ENCODE results near the gene METTL25.

Gene METTL25

DNA sequence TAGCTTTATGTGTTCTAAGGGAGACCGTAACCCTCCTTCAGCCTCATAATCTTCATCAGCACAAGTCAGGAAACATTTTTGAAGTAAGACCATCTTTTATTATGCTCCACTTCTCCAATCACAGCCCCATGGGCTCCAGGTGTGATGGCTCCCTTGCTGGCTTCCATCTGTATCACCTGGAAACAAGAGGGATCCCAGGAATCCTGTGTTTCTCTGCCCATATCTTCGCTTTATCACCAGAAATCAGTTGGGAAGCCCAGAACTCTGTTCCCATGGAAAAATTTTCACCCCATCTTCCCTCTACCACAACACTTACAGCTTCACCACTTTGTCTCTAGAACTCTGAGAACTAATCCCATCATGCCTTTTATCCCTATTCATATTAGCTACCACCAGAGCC, 68.3 kb downstream of the METTL25 start:
- Histone ChIP-seq H3K9ac (ENCODE audit: low read length) (no peak overlapping the region), H3K79me2 (ENCODE audit: insufficient read depth, low read length) (no peaks in the 10 kb centered on the region), H3K27me3 (ENCODE audit: low read length) (no peaks in the 10 kb centered on the region), H3K36me3 (ENCODE audit: low read length) (no peaks in the 10 kb centered on the region), H3K9me3 (ENCODE audit: insufficient read depth, low read length) (no peaks in the 10 kb centered on the region), H3K9me2 (replicated peaks; ENCODE audit: insufficient read depth, low read length) (no peaks in the 10 kb centered on the region), H3K4me3 (ENCODE audit: insufficient read depth, low read length, poor library complexity, severe bottlenecking) (no peak overlapping the region), H3F3A (ENCODE audit: insufficient read depth) (no peaks in the 10 kb centered on the region), H3K27ac (ENCODE audit: low read depth, low read length) (no peak overlapping the region), H2AFZ (ENCODE audit: low read depth, low read length, severe bottlenecking) (no peak overlapping the region), H4K20me1 (ENCODE audit: low read depth, low read length) (no peaks in the 10 kb centered on the region), H3K4me2 (ENCODE audit: low read depth, low read length, poor library complexity, severe bottlenecking) (no peak overlapping the region)
- no peak for TF ChIP-seq CTCF (IDR thresholded peaks at IDR 0.05; ENCODE audit: insufficient read depth, low read length, poor library complexity, severe bottlenecking)
- no peak for TF ChIP-seq EZH2phosphoT487 (conservative IDR thresholded peaks at IDR 0.05; ENCODE audit: low read length)

DNA sequence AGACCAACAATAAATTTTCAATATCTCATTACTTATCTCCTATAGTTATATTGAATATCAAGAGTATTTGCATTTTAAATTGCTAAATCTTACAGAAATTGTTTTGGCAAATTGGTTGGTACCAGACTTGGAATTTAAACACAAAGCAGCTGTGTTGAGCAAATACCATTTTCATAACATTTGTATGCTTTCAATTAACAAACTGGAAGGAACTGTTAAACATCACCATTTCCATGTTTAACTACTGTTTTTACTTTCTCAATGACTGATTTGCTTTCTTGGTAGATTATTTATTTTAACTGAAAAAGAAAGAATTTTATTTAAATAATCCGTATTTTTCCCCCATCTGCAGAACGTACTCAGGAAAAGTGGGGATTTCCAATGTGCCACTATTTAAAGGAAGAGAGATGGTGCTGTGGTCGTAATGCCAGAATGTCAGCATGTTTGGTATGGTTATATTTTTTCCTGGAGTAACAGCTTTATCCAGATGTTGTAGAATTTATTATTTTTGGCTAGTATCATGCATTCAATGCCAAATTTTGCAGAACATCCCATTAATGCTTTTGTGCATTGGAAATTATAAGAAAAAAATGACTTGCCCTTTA, 72.3 kb downstream of the METTL25 start:
- Histone ChIP-seq H3K4me3 (ENCODE audit: insufficient read depth, low read length, poor library complexity, severe bottlenecking) (no peak overlapping the region), H3K9me3 (ENCODE audit: insufficient read depth, low read length) (no peaks in the 10 kb centered on the region), H2AFZ (ENCODE audit: low read depth, low read length, severe bottlenecking) (no peak overlapping the region), H3K9me2 (replicated peaks; ENCODE audit: insufficient read depth, low read length) (no peaks in the 10 kb centered on the region), H3K4me2 (ENCODE audit: low read depth, low read length, poor library complexity, severe bottlenecking) (no peak overlapping the region), H3K79me2 (ENCODE audit: insufficient read depth, low read length) (no peaks in the 10 kb centered on the region), H3K27me3 (ENCODE audit: low read length) (no peaks in the 10 kb centered on the region), H3K36me3 (ENCODE audit: low read length) (no peaks in the 10 kb centered on the region), H3K9ac (ENCODE audit: low read length) (no peak overlapping the region), H4K20me1 (ENCODE audit: low read depth, low read length) (no peaks in the 10 kb centered on the region), H3K27ac (ENCODE audit: low read depth, low read length) (no peak overlapping the region), H3F3A (ENCODE audit: insufficient read depth) (no peaks in the 10 kb centered on the region)
- TF ChIP-seq CTCF (IDR thresholded peaks at IDR 0.05; ENCODE audit: insufficient read depth, low read length, poor library complexity, severe bottlenecking) (no peak), EZH2phosphoT487 (conservative IDR thresholded peaks at IDR 0.05; ENCODE audit: low read length) (no peak)

DNA sequence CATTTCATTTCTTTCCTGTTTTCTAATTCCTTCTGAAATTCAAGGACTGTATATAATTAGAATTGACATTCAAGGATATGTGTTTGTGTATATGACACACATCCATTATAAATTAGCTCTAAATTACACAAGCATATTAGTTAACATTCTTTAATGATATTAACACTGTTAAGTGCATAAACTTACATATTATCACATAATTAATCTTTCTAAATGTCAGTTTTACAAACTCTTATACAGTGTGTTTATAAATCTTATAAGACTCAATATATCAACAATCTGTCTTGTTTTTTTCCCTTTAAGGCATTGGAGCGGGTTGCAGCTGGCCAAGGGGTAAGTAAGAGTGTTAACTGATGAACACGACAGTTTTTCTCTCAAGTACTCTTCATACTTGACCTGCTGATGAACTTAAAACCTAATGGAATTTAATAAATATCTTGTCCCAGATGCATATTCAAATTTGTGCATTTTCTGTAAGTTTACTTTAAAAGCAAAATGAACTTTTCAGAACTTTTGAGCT, 76.1 kb downstream of the METTL25 start:
- Histone ChIP-seq H3K27me3 (ENCODE audit: low read length) (no peaks in the 10 kb centered on the region), H4K20me1 (ENCODE audit: low read depth, low read length) (no peaks in the 10 kb centered on the region), H2AFZ (ENCODE audit: low read depth, low read length, severe bottlenecking) (no peak overlapping the region), H3K9me3 (ENCODE audit: insufficient read depth, low read length) (no peaks in the 10 kb centered on the region), H3K4me2 (ENCODE audit: low read depth, low read length, poor library complexity, severe bottlenecking) (no peak overlapping the region), H3K9ac (ENCODE audit: low read length) (no peak overlapping the region), H3K27ac (ENCODE audit: low read depth, low read length) (no peak overlapping the region), H3F3A (ENCODE audit: insufficient read depth) (no peaks in the 10 kb centered on the region), H3K79me2 (ENCODE audit: insufficient read depth, low read length) (no peaks in the 10 kb centered on the region), H3K4me3 (ENCODE audit: insufficient read depth, low read length, poor library complexity, severe bottlenecking) (no peak overlapping the region), H3K36me3 (ENCODE audit: low read length) (no peaks in the 10 kb centered on the region), H3K9me2 (replicated peaks; ENCODE audit: insufficient read depth, low read length) (no peaks in the 10 kb centered on the region)
- TF ChIP-seq EZH2phosphoT487 (conservative IDR thresholded peaks at IDR 0.05; ENCODE audit: low read length) (no peak), CTCF (IDR thresholded peaks at IDR 0.05; ENCODE audit: insufficient read depth, low read length, poor library complexity, severe bottlenecking) (no peak)
